Measurements from ENCODE around the gene ZNF320. TPM values are rescaled to one million over a fixed set of nuclear protein-coding genes. Genes with fewer than 3 reads are reported as not detected.
"Not testable (repeated sequence)": the region's sequence is repeated elsewhere in the genome, so short reads cannot be mapped to it uniquely, and the experiment has no call there.

ZNF320 gene
- total RNA-seq (18.3 and 35.0 TPM in 2 replicates), polyA plus RNA-seq (5.6 and 15.2 TPM in 2 replicates)

GRCh38 chr19:52897138-52897935, at the start of gene ZNF320:
Gene ZNF320 (minus strand): TSS chr19:52897635. CDS start chr19:52890255, 7,380 bp downstream.
- H3K79me2 ChIP-seq = peaks cover 42% of the 10 kb centered on the region
- peaks cover 17% of the 10 kb centered on the region for H3K4me1 ChIP-seq (ENCODE audit: insufficient read depth)
- H3K36me3 ChIP-seq (replicated peaks; ENCODE audit: insufficient read depth, low read depth) = no peaks in the 10 kb centered on the region
- H3K4me3 ChIP-seq = peak within 1 kb of the TSS; percentile 40
- H3K9me2 ChIP-seq (replicated peaks; ENCODE audit: insufficient read depth) = no peaks in the 10 kb centered on the region
- TF ChIP-seq CTCF (IDR thresholded peaks at IDR 0.05; ENCODE audit: poor library complexity) (no peak), EZH2 (IDR thresholded peaks at IDR 0.05; ENCODE audit: borderline replicate concordance) (no peak), EZH2phosphoT487 (IDR thresholded peaks at IDR 0.05; ENCODE audit: low read depth, severe bottlenecking, unreplicated experiment) (no peak)
- H3K4me2 ChIP-seq = peak within 1 kb of the TSS; percentile 83
- WGBS (ENCODE audit: low lambda C conversion rate, missing lambda C conversion rate) = under 1% methylated on average over 48 of the region's 56 CpGs
- no peaks in the 10 kb centered on the region for H3K9me3 ChIP-seq (ENCODE audit: low read depth)
- H2AFZ ChIP-seq = peak within 1 kb of the TSS; percentile 69
- H3K27ac ChIP-seq = peak within 1 kb of the TSS; percentile 97
- H3K27me3 ChIP-seq = no peaks in the 10 kb centered on the region
- no peaks in the 10 kb centered on the region for H4K20me1 ChIP-seq (ENCODE audit: insufficient read depth, poor library complexity, severe bottlenecking)
- peak; percentile 98 for DNase-seq (ENCODE audit: low spot score)

GRCh38 chr19:52946322-52947310, 49.2 kb upstream of the ZNF320 start:
- Histone ChIP-seq H3K9me3 (ENCODE audit: low read depth) (peaks cover 37% of the 10 kb centered on the region), H2AFZ (no peak overlapping the region), H3K4me1 (ENCODE audit: insufficient read depth) (peaks cover 4% of the 10 kb centered on the region), H3K27ac (peak overlapping the region; percentile 89), H3K36me3 (replicated peaks; ENCODE audit: insufficient read depth, low read depth) (peaks cover 22% of the 10 kb centered on the region), H3K4me2 (peak overlapping the region; percentile 67), H3K4me3 (no peak overlapping the region), H3K79me2 (no peaks in the 10 kb centered on the region), H3K9me2 (replicated peaks; ENCODE audit: insufficient read depth) (no peaks in the 10 kb centered on the region), H3K27me3 (no peaks in the 10 kb centered on the region), H4K20me1 (ENCODE audit: insufficient read depth, poor library complexity, severe bottlenecking) (no peaks in the 10 kb centered on the region)
- peak; percentile 78 for DNase-seq (ENCODE audit: low spot score)
- 58% methylated on average over 28 of the region's 39 CpGs for WGBS (ENCODE audit: low lambda C conversion rate, missing lambda C conversion rate)
- no peak for TF ChIP-seq CTCF (IDR thresholded peaks at IDR 0.05; ENCODE audit: poor library complexity)
- no peak for TF ChIP-seq EZH2 (IDR thresholded peaks at IDR 0.05; ENCODE audit: borderline replicate concordance)
- TF ChIP-seq EZH2phosphoT487 (IDR thresholded peaks at IDR 0.05; ENCODE audit: low read depth, severe bottlenecking, unreplicated experiment) = no peak

- H2AFZ ChIP-seq = no peak overlapping the region
- no peak for DNase-seq (ENCODE audit: low spot score)
Observed at GRCh38 chr19:52945652-52946321, 48.4 kb upstream of the ZNF320 start.

DNA sequence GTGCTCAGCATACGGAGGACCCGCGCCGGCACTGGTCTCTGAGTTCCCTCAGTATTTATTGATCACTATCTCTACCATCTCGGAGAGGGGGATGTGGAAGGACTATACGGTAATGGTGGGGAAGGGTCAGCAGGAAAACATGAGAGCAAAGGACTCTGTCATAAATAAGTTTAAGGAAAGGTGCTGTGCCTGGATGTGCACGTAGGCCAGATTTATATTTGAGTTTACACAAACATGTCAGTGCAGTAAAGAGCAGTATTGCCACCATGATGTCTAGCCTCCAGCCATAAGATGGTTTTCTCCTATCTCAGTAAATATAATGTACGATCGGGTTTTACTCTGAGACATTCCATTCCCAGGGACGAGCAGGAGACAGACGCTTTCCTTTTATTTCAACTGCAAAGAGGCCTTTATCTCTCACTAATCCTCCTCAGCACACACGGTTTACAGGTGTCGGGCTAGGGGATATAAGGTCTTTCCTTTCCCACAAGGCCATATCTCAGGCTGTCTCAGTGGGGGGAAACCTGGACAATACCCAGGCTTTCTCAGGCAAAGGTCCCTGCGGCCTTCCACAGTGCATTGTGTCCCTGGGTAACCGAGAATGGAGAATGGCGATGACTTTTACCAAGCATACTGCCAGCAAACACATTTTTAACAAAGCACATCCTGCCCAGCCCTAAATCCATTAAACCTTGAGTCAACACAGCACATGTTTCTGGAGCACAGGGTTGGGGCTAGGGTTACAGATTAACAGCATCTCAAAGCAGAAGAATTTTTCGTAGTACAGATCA, 47.5 kb upstream of the ZNF320 start:
- H3K36me3 ChIP-seq (replicated peaks; ENCODE audit: insufficient read depth, low read depth); H3K4me1 ChIP-seq (ENCODE audit: insufficient read depth); H3K27me3 ChIP-seq; H3K4me3 ChIP-seq; H2AFZ ChIP-seq; H4K20me1 ChIP-seq (ENCODE audit: insufficient read depth, poor library complexity, severe bottlenecking); H3K9me2 ChIP-seq (replicated peaks; ENCODE audit: insufficient read depth): not testable (repeated sequence)
- 37% methylated on average over 17 of the region's 17 CpGs for WGBS (ENCODE audit: low lambda C conversion rate, missing lambda C conversion rate)
- Histone ChIP-seq H3K79me2 (peaks cover 17% of the 10 kb centered on the region), H3K27ac (peak overlapping the region; percentile 89), H3K4me2 (peak overlapping the region; percentile 67), H3K9me3 (ENCODE audit: low read depth) (peaks cover 19% of the 10 kb centered on the region)
- peak; percentile 32 for DNase-seq (ENCODE audit: low spot score)

More at GRCh38 chr19:52945652-52946321, 48.4 kb upstream of the ZNF320 start:
- WGBS (ENCODE audit: low lambda C conversion rate, missing lambda C conversion rate) = 63% methylated on average over 24 of the region's 24 CpGs
- peak overlapping the region; percentile 89 for H3K27ac ChIP-seq
- H3K4me3 ChIP-seq = no peak overlapping the region
- peak overlapping the region; percentile 67 for H3K4me2 ChIP-seq
- H3K79me2 ChIP-seq = peaks cover 8% of the 10 kb centered on the region
- TF ChIP-seq EZH2 (IDR thresholded peaks at IDR 0.05; ENCODE audit: borderline replicate concordance) (no peak), CTCF (IDR thresholded peaks at IDR 0.05; ENCODE audit: poor library complexity) (no peak), EZH2phosphoT487 (IDR thresholded peaks at IDR 0.05; ENCODE audit: low read depth, severe bottlenecking, unreplicated experiment) (no peak)
- H4K20me1 ChIP-seq (ENCODE audit: insufficient read depth, poor library complexity, severe bottlenecking) = no peaks in the 10 kb centered on the region
- H3K9me2 ChIP-seq (replicated peaks; ENCODE audit: insufficient read depth) = no peaks in the 10 kb centered on the region
- peaks cover 4% of the 10 kb centered on the region for H3K4me1 ChIP-seq (ENCODE audit: insufficient read depth)
- H3K9me3 ChIP-seq (ENCODE audit: low read depth) = peaks cover 28% of the 10 kb centered on the region
- H3K27me3 ChIP-seq = no peaks in the 10 kb centered on the region
- peaks cover 14% of the 10 kb centered on the region for H3K36me3 ChIP-seq (replicated peaks; ENCODE audit: insufficient read depth, low read depth)
